Vagina (tissue), 2 donors: ENCODE measurements around the gene GAA.

ENCODE experiments used
- POLR2A ChIP-seq, 2 donors: fragments of 450-650 bp; IDR thresholded peaks; one replicate each; pipeline ENCODE4 v1.6.1; 2017; ENCODE audit warnings: antibody characterized with exemption in 2 of 2, mild to moderate bottlenecking in 2 of 2, moderate library complexity in 2 of 2
- TF ChIP-seq, protein P1 (sequence below), 3 experiments: fragments of 450-650 bp in 2 of 3; fragments of 200-600 bp in 1 of 3; sonication (generic) in 1 of 3; IDR thresholded peaks; one replicate each; pipeline ENCODE4 v1.5.1; 2017 to 2019; ENCODE audit warnings: antibody characterized with exemption in 3 of 3, mild to moderate bottlenecking in 2 of 3, moderate library complexity in 2 of 3

DNA sequence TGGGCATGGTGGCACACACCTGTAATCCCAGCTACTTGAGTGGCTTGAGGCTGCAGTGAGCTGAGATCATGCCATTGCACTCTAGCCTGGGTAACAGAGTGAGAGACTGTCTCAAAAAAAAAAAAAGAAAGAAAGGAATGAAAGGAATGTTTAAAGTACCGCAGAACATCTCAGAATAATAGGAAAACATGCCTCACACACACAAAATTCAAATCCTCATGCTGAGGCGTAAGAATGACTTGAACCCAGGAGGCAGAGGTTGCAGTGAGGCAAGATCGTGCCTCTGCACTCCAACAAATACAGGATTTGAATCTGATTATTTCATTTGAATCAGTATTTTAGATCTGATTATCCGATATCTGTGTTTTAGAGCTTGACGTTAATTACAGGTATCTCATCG lies 21.3 kb upstream of the GAA start:
- TF ChIP-seq, protein P1, sequence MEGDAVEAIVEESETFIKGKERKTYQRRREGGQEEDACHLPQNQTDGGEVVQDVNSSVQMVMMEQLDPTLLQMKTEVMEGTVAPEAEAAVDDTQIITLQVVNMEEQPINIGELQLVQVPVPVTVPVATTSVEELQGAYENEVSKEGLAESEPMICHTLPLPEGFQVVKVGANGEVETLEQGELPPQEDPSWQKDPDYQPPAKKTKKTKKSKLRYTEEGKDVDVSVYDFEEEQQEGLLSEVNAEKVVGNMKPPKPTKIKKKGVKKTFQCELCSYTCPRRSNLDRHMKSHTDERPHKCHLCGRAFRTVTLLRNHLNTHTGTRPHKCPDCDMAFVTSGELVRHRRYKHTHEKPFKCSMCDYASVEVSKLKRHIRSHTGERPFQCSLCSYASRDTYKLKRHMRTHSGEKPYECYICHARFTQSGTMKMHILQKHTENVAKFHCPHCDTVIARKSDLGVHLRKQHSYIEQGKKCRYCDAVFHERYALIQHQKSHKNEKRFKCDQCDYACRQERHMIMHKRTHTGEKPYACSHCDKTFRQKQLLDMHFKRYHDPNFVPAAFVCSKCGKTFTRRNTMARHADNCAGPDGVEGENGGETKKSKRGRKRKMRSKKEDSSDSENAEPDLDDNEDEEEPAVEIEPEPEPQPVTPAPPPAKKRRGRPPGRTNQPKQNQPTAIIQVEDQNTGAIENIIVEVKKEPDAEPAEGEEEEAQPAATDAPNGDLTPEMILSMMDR (IDR thresholded peaks at IDR 0.05): no peak
- no peak for TF ChIP-seq POLR2A (IDR thresholded peaks at IDR 0.05)
